WTC11 (cell line): ENCODE measurements around the gene COL13A1. TPM values are rescaled to one million over a fixed set of nuclear protein-coding genes. Genes with fewer than 3 reads are reported as not detected.

Source experiments
- ATAC-seq: fragments of 200-7000 bp; cut with Tn5 transposase; 2 replicates; pipeline ENCODE4 v1.10.0; 2021; ENCODE audit warnings: mild to moderate bottlenecking, moderate library complexity
- CTCF ChIA-PET: fragments of 300-600 bp; sonication (Branson Sonifier 250); formaldehyde crosslinking; loops from one replicate; lab custom pipeline; 2021; ENCODE audit warnings: antibody characterized with exemption; lab: Charles Lee
- POLR2A ChIA-PET: fragments of 350-600 bp; sonication (Branson Sonifier 250); formaldehyde crosslinking; loops from one replicate; lab custom pipeline; 2021; ENCODE audit warnings: antibody characterized with exemption; lab: Charles Lee
- DNase-seq: peaks from one replicate; pipeline ENCODE4 v3.0.0; 2021; ENCODE audit warnings: low spot score
- H3K27ac Mint-ChIP-seq: 2 replicates; pipeline ENCODE4 v1.8.0; 2021; ENCODE audit warnings: mixed read lengths
- H3K27me3 Mint-ChIP-seq: 2 replicates; pipeline ENCODE4 v1.8.0; 2021; ENCODE audit warnings: low read depth, mild to moderate bottlenecking, moderate library complexity, mixed read lengths
- H3K36me3 Mint-ChIP-seq: 2 replicates; pipeline ENCODE4 v1.8.0; 2021; ENCODE audit warnings: mixed read lengths
- H3K4me1 Mint-ChIP-seq: 2 replicates; pipeline ENCODE4 v1.8.0; 2022; ENCODE audit warnings: mixed read lengths
- H3K4me3 Mint-ChIP-seq: 2 replicates; pipeline ENCODE4 v1.8.0; 2021; ENCODE audit warnings: mild to moderate bottlenecking, moderate library complexity, mixed read lengths
- H3K9me3 Mint-ChIP-seq: 2 replicates; pipeline ENCODE4 v1.8.0; 2021; ENCODE audit warnings: mixed read lengths
- CBFB ChIP-seq: sonication (generic); formaldehyde crosslinking; IDR thresholded peaks from 2 replicates; pipeline ENCODE4 v1.8.1; 2022; ENCODE audit warnings: mild to moderate bottlenecking, low read depth, missing genetic modification reagents
- CREB1 ChIP-seq: sonication (generic); formaldehyde crosslinking; IDR thresholded peaks from 2 replicates; pipeline ENCODE4 v1.8.0; 2023; ENCODE audit warnings: mild to moderate bottlenecking, missing genetic modification reagents
- ESRRA ChIP-seq: sonication (generic); formaldehyde crosslinking; IDR thresholded peaks from 2 replicates; pipeline ENCODE4 v1.8.1; 2022; ENCODE audit warnings: mild to moderate bottlenecking, missing genetic modification reagents, borderline replicate concordance
- ETV6 ChIP-seq: sonication (generic); formaldehyde crosslinking; IDR thresholded peaks from 2 replicates; pipeline ENCODE4 v1.8.1; 2022; ENCODE audit warnings: mild to moderate bottlenecking, missing genetic modification reagents
- FOXK1 ChIP-seq: sonication (generic); formaldehyde crosslinking; IDR thresholded peaks from 2 replicates; pipeline ENCODE4 v1.8.0; 2022; ENCODE audit warnings: mild to moderate bottlenecking, moderate library complexity, missing genetic modification reagents
- GABPB1 ChIP-seq: sonication (generic); formaldehyde crosslinking; IDR thresholded peaks from 2 replicates; pipeline ENCODE4 v1.8.1; 2023; ENCODE audit warnings: mild to moderate bottlenecking, missing genetic modification reagents
- MXD4 ChIP-seq: fragments of 250-450 bp; sonication (Bioruptor Pico); IDR thresholded peaks from 2 replicates; pipeline ENCODE4 v1.8.0; 2021; ENCODE audit warnings: mild to moderate bottlenecking, moderate library complexity, borderline replicate concordance
- MYBL2 ChIP-seq: sonication (generic); formaldehyde crosslinking; IDR thresholded peaks from 2 replicates; pipeline ENCODE4 v1.8.1; 2023; ENCODE audit warnings: mild to moderate bottlenecking, moderate library complexity, missing genetic modification reagents
- NR2C2 ChIP-seq: sonication (generic); formaldehyde crosslinking; IDR thresholded peaks from 2 replicates; pipeline ENCODE4 v1.8.0; 2022; ENCODE audit warnings: mild to moderate bottlenecking, missing genetic modification reagents
- OVOL2 ChIP-seq: fragments of 250-450 bp; sonication (Bioruptor Pico); IDR thresholded peaks from 2 replicates; pipeline ENCODE4 v1.9.0; 2021; ENCODE audit warnings: mild to moderate bottlenecking, borderline replicate concordance
- TP53 ChIP-seq: sonication (generic); formaldehyde crosslinking; IDR thresholded peaks from 2 replicates; pipeline ENCODE4 v1.8.1; 2023; ENCODE audit warnings: mild to moderate bottlenecking, missing genetic modification reagents
- ZNF121 ChIP-seq: sonication (generic); formaldehyde crosslinking; IDR thresholded peaks from 2 replicates; pipeline ENCODE4 v1.8.0; 2023; ENCODE audit warnings: missing genetic modification reagents
- ZNF232 ChIP-seq: sonication (generic); formaldehyde crosslinking; IDR thresholded peaks from 2 replicates; pipeline ENCODE4 v1.8.0; 2022; ENCODE audit warnings: mild to moderate bottlenecking, missing genetic modification reagents
- ZNF317 ChIP-seq: sonication (generic); formaldehyde crosslinking; IDR thresholded peaks from 2 replicates; pipeline ENCODE4 v1.8.1; 2023; ENCODE audit warnings: low read depth, mild to moderate bottlenecking, moderate library complexity, missing genetic modification reagents, borderline replicate concordance
- ZNF396 ChIP-seq: fragments of 250-450 bp; sonication (Bioruptor Pico); IDR thresholded peaks from 2 replicates; pipeline ENCODE4 v1.8.0; 2021; ENCODE audit warnings: mild to moderate bottlenecking, moderate library complexity, borderline replicate concordance
- total RNA-seq: library from RNA; stranded (reverse); gene quantifications from 3 replicates; pipeline ENCODE4 v1.2.3, GENCODE V29; 2021
- TF ChIP-seq, protein P1 (sequence below): sonication (generic); formaldehyde crosslinking; IDR thresholded peaks from 2 replicates; pipeline ENCODE4 v1.8.1; 2023; ENCODE audit warnings: mild to moderate bottlenecking, missing genetic modification reagents
- TF ChIP-seq, protein P2 (sequence below): sonication (generic); formaldehyde crosslinking; IDR thresholded peaks from 2 replicates; pipeline ENCODE4 v1.8.1; 2022; ENCODE audit warnings: missing genetic modification reagents, borderline replicate concordance
- TF ChIP-seq, protein P3 (sequence below): sonication (generic); formaldehyde crosslinking; IDR thresholded peaks from 2 replicates; pipeline ENCODE4 v1.8.0; 2022; ENCODE audit warnings: mild to moderate bottlenecking, missing genetic modification reagents
- TF ChIP-seq, protein P4 (sequence below): sonication (generic); formaldehyde crosslinking; IDR thresholded peaks from 2 replicates; pipeline ENCODE4 v1.8.0; 2022; ENCODE audit warnings: mild to moderate bottlenecking, missing genetic modification reagents
- TF ChIP-seq, protein P5 (sequence below): sonication (generic); formaldehyde crosslinking; IDR thresholded peaks from 2 replicates; pipeline ENCODE4 v1.8.1; 2023; ENCODE audit warnings: mild to moderate bottlenecking, missing genetic modification reagents, moderate library complexity
- TF ChIP-seq, protein P6 (sequence below): sonication (generic); formaldehyde crosslinking; IDR thresholded peaks from 2 replicates; pipeline ENCODE4 v1.8.0; 2022; ENCODE audit warnings: missing genetic modification reagents
- TF ChIP-seq, protein P7 (sequence below): sonication (generic); formaldehyde crosslinking; IDR thresholded peaks from 2 replicates; pipeline ENCODE4 v1.8.0; 2022; ENCODE audit warnings: mild to moderate bottlenecking, missing genetic modification reagents
- TF ChIP-seq, protein P8 (sequence below): sonication (generic); formaldehyde crosslinking; IDR thresholded peaks from 2 replicates; pipeline ENCODE4 v1.8.0; 2023; ENCODE audit warnings: missing genetic modification reagents

COL13A1 gene
- total RNA-seq, 1 experiment from 2014 or later, result 7.1 TPM

DNA sequence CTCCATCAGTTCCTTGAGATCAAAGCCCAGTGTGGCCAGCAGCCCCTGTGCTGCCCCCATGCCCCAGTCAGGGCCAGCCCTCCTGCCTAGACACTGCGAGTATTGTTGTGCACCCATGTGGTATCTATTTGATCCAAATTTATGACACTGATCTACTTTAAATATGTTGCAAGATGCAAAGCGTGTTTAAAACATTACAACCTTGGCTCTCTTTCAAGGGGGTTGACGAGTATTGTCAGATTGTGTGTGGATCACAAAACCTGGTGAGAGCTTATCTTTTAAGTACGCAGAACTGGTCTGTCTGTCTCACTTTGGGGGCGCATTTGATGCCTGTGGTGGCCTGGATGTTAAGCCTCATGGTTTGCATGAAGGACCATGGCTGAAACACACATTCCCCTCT is 108.9 kb downstream of the COL13A1 start:
- DNase-seq, result no peak
- Mint-ChIP-seq H3K27me3 (peaks cover 3% of the 10 kb centered on the region; the same call in 1 of the 2 replicates), H3K4me1 (peaks cover 16% of the 10 kb centered on the region), H3K9me3 (no peaks in the 10 kb centered on the region), H3K27ac (no peak overlapping the region), H3K36me3 (no peaks in the 10 kb centered on the region), H3K4me3 (no peak overlapping the region)
- ChIA-PET CTCF (interaction anchor here (1.1 to 9.2 kb wide), 6 partner anchors 9 to 121 kb away, joined by 3 to 316 read pairs (median 7); no protein-coding TSS in a partner anchor), POLR2A (no interaction called here)
- no peak for ATAC-seq
- TF ChIP-seq FOXK1 (CRISPR knock-in tag) (no peak), MXD4 (CRISPR knock-in tag) (no peak), CBFB (CRISPR knock-in tag) (no peak), OVOL2 (CRISPR knock-in tag) (no peak), ZNF121 (CRISPR knock-in tag) (no peak), ZNF317 (CRISPR knock-in tag) (no peak), ESRRA (CRISPR knock-in tag) (no peak)
- TF ChIP-seq, protein P1, sequence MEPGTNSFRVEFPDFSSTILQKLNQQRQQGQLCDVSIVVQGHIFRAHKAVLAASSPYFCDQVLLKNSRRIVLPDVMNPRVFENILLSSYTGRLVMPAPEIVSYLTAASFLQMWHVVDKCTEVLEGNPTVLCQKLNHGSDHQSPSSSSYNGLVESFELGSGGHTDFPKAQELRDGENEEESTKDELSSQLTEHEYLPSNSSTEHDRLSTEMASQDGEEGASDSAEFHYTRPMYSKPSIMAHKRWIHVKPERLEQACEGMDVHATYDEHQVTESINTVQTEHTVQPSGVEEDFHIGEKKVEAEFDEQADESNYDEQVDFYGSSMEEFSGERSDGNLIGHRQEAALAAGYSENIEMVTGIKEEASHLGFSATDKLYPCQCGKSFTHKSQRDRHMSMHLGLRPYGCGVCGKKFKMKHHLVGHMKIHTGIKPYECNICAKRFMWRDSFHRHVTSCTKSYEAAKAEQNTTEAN (CRISPR knock-in tag), result no peak
- TF ChIP-seq, protein P2, sequence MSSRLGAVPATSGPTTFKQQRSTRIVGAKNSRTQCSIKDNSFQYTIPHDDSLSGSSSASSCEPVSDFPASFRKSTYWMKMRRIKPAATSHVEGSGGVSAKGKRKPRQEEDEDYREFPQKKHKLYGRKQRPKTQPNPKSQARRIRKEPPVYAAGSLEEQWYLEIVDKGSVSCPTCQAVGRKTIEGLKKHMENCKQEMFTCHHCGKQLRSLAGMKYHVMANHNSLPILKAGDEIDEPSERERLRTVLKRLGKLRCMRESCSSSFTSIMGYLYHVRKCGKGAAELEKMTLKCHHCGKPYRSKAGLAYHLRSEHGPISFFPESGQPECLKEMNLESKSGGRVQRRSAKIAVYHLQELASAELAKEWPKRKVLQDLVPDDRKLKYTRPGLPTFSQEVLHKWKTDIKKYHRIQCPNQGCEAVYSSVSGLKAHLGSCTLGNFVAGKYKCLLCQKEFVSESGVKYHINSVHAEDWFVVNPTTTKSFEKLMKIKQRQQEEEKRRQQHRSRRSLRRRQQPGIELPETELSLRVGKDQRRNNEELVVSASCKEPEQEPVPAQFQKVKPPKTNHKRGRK (CRISPR knock-in tag), result no peak

DNA sequence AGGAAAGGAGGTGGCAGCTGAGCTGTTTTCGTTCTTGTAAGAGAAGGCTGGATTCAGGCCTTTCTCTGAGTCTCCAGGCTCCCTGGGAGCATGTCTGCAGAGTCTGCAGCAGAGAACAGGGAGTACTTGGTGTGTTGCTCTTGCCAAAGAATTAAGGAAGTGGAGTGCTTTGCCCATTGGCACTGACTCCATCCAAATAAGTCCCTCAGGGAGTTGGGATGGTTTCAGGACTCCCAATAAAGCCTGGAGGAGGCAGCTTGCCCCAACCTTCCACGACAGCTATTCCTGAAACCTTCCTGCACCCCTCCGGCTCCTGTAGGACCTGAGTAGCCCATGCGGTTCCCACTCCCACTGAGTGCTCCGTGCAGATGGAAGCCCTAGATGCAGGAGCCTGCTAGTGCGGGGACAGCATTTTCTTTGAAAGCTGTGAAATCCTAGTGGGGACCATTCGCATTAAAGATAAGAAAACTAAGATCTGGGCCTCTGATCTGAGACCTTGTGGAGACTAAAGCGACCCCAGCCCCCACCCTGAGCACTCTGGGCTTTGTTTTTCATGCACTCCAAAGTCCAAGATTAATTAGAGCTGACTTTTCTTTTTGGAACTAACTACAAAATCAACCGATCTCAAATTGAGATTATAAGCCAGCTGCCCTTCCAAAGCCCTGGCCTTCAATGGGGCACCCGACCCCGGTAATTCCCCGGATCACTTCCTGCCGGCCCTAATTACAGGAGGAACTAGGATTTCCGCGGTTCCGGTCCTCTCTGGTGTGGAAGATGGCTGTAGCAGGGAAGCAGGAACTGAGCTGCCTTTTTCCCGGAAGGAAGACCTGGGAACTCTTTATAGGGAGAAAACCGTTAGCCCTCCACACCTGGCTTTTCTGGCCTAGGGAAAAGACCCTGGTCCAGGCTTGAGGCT is 110.2 kb downstream of the COL13A1 start:
- no peak for ATAC-seq
- ChIA-PET CTCF (interaction anchor here (0.5 to 9.2 kb wide), 14 partner anchors 11 to 267 kb away, joined by 3 to 316 read pairs (median 4); partner anchors contain the start of gene COL13A1), POLR2A (interaction anchor here (0.6 to 1.1 kb wide), 2 partner anchors 39 to 44 kb away, joined by 3 read pairs; no protein-coding TSS in a partner anchor)
- no peaks in the 10 kb centered on the region for H3K9me3 Mint-ChIP-seq
- no peak for DNase-seq
- no peaks in the 10 kb centered on the region for H3K36me3 Mint-ChIP-seq
- H3K27me3 Mint-ChIP-seq, result peaks cover 3% of the 10 kb centered on the region; the same call in 1 of the 2 replicates
- peaks cover 16% of the 10 kb centered on the region for H3K4me1 Mint-ChIP-seq
- no peak overlapping the region for H3K27ac Mint-ChIP-seq
- no peak overlapping the region for H3K4me3 Mint-ChIP-seq
- TF ChIP-seq, protein P3, sequence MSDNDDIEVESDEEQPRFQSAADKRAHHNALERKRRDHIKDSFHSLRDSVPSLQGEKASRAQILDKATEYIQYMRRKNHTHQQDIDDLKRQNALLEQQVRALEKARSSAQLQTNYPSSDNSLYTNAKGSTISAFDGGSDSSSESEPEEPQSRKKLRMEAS (CRISPR knock-in tag), result no peak
- TF ChIP-seq GABPB1 (CRISPR knock-in tag), result no peak
- no peak for TF ChIP-seq FOXK1 (CRISPR knock-in tag)
- TF ChIP-seq, protein P4, sequence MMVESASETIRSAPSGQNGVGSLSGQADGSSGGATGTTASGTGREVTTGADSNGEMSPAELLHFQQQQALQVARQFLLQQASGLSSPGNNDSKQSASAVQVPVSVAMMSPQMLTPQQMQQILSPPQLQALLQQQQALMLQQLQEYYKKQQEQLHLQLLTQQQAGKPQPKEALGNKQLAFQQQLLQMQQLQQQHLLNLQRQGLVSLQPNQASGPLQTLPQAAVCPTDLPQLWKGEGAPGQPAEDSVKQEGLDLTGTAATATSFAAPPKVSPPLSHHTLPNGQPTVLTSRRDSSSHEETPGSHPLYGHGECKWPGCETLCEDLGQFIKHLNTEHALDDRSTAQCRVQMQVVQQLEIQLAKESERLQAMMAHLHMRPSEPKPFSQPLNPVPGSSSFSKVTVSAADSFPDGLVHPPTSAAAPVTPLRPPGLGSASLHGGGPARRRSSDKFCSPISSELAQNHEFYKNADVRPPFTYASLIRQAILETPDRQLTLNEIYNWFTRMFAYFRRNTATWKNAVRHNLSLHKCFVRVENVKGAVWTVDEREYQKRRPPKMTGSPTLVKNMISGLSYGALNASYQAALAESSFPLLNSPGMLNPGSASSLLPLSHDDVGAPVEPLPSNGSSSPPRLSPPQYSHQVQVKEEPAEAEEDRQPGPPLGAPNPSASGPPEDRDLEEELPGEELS (CRISPR knock-in tag), result no peak
- TF ChIP-seq, protein P5, sequence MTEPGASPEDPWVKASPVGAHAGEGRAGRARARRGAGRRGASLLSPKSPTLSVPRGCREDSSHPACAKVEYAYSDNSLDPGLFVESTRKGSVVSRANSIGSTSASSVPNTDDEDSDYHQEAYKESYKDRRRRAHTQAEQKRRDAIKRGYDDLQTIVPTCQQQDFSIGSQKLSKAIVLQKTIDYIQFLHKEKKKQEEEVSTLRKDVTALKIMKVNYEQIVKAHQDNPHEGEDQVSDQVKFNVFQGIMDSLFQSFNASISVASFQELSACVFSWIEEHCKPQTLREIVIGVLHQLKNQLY (CRISPR knock-in tag), result no peak
- no peak for TF ChIP-seq CREB1 (CRISPR knock-in tag)
- TF ChIP-seq TP53 (CRISPR knock-in tag), result no peak
- TF ChIP-seq NR2C2, result no peak
- TF ChIP-seq ZNF396 (CRISPR knock-in tag), result no peak
- TF ChIP-seq, protein P6, sequence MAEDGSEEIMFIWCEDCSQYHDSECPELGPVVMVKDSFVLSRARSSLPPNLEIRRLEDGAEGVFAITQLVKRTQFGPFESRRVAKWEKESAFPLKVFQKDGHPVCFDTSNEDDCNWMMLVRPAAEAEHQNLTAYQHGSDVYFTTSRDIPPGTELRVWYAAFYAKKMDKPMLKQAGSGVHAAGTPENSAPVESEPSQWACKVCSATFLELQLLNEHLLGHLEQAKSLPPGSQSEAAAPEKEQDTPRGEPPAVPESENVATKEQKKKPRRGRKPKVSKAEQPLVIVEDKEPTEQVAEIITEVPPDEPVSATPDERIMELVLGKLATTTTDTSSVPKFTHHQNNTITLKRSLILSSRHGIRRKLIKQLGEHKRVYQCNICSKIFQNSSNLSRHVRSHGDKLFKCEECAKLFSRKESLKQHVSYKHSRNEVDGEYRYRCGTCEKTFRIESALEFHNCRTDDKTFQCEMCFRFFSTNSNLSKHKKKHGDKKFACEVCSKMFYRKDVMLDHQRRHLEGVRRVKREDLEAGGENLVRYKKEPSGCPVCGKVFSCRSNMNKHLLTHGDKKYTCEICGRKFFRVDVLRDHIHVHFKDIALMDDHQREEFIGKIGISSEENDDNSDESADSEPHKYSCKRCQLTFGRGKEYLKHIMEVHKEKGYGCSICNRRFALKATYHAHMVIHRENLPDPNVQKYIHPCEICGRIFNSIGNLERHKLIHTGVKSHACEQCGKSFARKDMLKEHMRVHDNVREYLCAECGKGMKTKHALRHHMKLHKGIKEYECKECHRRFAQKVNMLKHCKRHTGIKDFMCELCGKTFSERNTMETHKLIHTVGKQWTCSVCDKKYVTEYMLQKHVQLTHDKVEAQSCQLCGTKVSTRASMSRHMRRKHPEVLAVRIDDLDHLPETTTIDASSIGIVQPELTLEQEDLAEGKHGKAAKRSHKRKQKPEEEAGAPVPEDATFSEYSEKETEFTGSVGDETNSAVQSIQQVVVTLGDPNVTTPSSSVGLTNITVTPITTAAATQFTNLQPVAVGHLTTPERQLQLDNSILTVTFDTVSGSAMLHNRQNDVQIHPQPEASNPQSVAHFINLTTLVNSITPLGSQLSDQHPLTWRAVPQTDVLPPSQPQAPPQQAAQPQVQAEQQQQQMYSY, result no peak
- no peak for TF ChIP-seq ETV6 (CRISPR knock-in tag)
- no peak for TF ChIP-seq MYBL2 (CRISPR knock-in tag)
- TF ChIP-seq ZNF232 (CRISPR knock-in tag), result no peak
- TF ChIP-seq, protein P7, sequence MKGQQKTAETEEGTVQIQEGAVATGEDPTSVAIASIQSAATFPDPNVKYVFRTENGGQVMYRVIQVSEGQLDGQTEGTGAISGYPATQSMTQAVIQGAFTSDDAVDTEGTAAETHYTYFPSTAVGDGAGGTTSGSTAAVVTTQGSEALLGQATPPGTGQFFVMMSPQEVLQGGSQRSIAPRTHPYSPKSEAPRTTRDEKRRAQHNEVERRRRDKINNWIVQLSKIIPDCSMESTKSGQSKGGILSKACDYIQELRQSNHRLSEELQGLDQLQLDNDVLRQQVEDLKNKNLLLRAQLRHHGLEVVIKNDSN, result no peak
- TF ChIP-seq, protein P8, sequence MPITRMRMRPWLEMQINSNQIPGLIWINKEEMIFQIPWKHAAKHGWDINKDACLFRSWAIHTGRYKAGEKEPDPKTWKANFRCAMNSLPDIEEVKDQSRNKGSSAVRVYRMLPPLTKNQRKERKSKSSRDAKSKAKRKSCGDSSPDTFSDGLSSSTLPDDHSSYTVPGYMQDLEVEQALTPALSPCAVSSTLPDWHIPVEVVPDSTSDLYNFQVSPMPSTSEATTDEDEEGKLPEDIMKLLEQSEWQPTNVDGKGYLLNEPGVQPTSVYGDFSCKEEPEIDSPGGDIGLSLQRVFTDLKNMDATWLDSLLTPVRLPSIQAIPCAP (CRISPR knock-in tag), result no peak
